ENCODE measurements around the gene CYP39A1.

CYP39A1 gene, protein sequence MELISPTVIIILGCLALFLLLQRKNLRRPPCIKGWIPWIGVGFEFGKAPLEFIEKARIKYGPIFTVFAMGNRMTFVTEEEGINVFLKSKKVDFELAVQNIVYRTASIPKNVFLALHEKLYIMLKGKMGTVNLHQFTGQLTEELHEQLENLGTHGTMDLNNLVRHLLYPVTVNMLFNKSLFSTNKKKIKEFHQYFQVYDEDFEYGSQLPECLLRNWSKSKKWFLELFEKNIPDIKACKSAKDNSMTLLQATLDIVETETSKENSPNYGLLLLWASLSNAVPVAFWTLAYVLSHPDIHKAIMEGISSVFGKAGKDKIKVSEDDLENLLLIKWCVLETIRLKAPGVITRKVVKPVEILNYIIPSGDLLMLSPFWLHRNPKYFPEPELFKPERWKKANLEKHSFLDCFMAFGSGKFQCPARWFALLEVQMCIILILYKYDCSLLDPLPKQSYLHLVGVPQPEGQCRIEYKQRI

DNA sequence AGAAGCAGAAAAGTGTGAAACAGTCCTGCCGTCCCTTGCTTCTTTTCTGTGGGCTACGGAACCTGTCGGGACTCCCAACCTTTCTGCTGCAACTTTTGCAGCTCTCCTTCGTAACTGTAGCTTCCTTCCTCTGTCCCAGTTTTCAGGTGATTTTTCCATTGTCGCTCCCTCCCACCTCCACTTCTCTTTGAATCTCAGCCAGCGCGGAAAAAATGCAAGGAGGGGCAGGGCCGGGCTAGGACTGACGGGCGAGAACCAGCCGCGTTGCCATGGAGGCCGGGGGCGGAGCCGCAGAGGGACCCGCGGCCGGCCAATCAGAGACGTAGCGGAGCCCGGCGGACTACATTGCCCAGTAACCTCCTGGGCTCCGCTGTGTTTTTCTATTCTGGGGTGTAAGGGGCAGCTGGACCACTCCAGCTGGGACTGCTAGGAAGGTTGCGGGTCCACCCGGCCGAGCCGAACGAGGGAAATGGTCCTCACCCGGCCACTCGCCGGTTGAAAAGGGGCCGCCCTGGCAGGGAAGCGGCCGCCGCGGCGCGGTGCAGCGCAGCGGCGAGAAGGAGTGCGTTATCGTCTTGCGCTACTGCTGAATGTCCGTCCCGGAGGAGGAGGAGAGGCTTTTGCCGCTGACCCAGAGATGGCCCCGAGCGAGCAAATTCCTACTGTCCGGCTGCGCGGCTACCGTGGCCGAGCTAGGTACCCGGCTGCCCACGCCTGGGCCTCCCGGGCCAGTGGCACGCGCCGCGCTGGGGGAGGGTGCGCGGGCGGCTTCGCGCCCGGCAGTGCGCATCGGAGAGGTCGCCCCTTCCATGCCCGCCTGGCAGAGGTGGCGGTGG is at the start of gene CYP39A1, which contains the start of gene SLC25A27:
Gene CYP39A1 (minus strand): TSS at position 216 of the 836 bp plus-strand sequence. CDS start 236 bp downstream, outside the sequence.
Gene SLC25A27 (plus strand): TSS at position 373 of the 836 bp plus-strand sequence. CDS start 218 bp downstream, at position 591.
- DNase-seq: peak; percentile 95

DNA sequence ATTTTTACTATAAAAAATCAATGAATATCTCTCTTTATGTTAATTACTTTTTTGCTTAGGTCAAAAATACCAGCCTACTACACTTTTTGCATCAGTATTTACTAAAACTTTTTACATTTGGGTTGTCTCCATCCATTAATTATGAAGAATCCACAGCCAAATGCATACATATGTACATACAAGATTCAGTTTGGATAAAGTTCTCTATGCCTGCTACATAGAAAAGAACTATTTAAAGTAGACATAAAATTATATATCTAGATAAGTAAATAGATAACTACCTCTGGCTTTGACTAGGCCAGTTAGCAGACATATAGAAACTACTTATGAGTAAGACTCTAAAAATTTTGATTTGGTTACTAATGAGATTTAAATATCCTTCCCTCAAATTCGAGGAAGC is 47.4 kb upstream of the CYP39A1 start:
- DNase-seq: no peak

DNA sequence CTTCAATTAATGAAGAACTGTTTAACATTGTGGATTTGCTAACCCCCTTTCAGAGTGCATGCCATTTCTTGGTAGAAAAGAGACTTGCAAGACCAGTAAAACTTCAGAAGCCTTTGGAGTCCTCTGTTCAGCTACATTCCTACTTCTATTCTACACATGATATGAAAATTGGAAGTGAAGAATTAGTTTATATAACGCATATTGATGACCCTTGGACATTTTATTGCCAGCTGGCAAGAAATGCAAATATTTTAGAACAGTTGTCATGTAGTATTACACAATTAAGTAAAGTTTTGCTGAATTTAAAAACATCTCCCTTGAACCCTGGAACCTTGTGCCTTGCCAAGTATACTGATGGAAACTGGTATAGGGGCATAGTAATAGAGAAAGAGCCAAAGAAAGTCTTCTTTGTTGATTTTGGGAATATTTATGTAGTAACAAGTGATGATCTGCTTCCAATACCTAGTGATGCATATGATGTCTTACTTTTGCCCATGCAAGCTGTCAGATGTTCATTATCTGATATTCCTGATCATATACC is 38.4 kb upstream of the CYP39A1 start:
- no peak for DNase-seq

DNA sequence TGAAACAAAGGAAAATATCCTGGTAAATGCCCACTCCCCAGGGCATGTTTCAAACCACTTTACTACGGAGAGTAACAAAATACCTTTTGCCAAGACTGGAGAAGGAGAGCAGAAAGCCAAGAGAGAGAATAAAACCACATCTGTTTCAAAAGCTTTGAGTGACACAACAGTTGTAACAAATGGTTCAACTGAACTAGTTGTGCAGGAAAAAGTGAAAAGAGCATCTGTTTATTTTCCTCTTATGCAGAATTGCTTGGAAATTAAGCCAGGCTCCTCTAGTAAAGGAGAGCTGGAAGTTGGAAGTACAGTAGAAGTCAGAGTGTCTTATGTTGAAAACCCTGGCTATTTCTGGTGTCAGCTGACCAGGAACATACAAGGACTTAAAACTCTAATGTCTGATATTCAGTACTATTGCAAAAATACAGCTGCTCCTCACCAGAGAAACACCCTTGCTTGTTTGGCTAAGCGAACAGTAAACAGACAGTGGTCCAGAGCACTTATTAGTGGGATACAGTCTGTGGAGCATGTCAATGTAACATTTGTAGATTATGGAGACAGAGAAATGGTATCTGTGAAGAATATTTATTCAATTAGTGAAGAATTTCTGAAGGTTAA is 37.6 kb upstream of the CYP39A1 start:
- DNase-seq: no peak

DNA sequence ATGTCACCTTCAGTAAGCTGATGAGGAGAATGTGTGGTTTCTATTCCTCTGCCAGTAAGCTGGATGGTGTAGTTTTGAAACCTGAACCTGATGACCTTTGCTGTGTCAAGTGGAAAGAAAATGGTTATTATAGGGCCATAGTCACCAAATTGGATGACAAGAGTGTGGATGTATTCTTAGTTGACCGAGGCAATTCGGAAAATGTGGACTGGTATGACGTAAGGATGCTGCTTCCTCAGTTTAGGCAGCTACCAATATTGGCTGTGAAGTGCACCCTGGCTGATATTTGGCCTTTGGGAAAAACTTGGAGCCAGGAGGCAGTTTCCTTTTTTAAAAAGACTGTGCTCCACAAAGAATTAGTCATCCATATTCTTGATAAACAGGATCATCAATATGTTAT is 37.0 kb upstream of the CYP39A1 start:
- no peak for DNase-seq

DNA sequence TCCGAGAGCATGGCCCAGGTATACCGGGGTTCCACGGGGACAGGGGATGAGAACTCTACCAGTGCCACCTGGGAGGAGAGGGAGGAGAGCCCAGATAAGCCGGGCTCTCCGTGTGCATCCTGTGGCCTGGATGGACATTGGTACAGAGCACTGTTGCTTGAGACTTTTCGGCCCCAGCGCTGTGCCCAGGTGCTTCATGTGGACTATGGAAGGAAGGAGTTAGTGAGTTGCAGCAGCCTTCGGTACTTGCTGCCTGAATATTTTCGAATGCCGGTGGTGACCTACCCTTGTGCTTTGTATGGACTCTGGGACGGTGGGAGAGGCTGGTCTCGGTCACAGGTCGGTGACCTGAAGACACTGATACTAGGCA is 36.3 kb upstream of the CYP39A1 start:
- DNase-seq: no peak

DNA sequence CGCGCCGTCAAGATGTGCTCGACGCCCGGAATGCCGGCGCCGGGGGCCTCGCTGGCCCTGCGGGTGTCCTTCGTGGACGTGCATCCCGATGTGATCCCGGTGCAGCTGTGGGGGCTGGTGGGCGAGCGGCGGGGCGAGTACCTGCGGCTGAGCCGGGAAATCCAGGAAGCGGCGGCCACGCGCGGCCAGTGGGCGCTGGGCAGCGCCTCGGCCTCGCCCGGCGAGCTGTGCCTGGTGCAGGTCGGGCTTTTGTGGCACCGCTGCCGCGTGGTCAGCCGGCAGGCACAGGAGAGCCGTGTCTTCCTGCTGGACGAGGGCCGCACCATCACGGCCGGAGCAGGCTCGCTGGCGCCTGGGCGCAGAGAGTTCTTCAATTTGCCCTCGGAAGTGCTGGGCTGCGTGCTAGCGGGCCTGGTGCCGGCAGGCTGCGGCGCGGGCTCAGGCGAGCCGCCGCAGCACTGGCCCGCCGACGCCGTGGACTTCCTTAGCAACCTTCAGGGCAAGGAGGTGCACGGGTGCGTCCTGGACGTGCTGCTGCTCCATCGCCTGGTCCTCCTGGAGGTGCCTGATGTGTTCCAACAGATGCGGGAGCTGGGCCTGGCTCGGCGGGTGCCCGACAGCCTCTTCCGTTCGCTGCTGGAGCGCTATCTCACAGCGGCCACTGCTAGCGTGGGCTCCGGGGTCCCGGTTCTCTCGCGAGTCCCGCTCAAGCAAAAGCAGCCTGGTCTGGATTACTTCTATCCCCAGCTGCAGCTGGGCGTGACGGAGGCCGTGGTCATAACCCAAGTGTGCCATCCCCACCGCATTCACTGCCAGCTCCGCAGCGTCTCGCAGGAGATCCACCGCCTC is 35.7 kb upstream of the CYP39A1 start:
- no peak for DNase-seq

DNA sequence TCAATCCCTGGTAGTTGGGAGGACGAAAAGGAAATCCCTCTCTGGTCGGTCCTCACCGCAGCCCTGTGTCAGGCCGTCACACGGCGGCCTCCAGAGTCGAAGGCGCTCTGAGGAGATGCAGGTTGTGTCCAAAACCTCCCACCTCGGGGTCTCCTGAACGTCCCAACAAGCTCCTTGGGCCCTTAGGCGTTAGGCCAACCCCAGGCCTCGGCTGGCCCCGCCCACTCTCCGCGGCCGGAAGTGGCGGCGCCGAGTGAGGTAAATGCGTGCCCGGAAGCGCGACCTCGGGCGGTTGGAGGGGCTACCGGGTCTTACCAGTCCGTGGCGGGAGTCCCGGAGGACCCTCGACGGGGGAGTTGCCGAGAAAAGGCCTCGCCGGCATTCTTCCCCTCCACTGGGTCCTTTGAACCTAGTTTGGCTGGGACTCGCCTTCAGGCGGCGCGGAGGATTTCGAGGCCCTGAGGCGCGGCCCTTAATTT is 35.0 kb upstream of the CYP39A1 start, which contains the start of gene TDRD6:
Gene TDRD6 (plus strand): TSS at position 267 of the 479 bp plus-strand sequence. CDS start 244 bp downstream, outside the sequence.
- no peak for DNase-seq

DNA sequence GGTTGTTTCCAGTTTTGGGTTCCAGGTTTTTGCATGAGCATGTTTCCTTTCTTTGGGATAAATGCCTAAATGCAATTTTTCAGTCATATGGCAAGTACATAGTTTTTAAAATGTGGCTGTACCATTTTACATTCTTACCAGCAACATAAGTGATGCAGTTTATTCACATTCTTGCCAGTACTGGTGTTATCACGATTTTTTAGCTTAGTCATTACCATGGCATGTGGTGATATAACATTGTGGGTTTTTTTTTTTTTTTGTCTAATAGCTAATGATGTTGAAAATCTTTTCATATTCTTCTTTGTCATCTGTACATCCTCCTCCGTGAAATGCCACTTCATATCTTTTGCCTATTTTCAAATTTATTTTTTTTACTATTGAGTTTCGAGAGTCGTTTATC is 32.2 kb upstream of the CYP39A1 start:
- DNase-seq: no peak

DNA sequence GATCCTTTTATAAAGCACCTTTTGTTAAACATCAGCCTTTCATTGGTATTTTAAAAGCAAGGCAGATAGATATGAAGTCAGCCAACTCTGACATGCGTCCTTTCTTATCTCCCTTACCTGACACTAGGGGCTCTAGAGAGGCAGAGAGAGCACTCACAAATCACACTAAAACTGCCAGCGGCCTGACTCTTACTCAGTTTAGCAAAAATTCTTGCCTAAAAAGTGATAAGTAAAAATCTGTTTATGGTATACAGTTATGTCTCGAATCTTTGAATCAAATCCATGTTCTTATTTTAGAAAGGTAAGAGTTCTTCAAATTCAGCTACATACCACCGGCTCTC is 24.7 kb upstream of the CYP39A1 start:
- no peak for DNase-seq

DNA sequence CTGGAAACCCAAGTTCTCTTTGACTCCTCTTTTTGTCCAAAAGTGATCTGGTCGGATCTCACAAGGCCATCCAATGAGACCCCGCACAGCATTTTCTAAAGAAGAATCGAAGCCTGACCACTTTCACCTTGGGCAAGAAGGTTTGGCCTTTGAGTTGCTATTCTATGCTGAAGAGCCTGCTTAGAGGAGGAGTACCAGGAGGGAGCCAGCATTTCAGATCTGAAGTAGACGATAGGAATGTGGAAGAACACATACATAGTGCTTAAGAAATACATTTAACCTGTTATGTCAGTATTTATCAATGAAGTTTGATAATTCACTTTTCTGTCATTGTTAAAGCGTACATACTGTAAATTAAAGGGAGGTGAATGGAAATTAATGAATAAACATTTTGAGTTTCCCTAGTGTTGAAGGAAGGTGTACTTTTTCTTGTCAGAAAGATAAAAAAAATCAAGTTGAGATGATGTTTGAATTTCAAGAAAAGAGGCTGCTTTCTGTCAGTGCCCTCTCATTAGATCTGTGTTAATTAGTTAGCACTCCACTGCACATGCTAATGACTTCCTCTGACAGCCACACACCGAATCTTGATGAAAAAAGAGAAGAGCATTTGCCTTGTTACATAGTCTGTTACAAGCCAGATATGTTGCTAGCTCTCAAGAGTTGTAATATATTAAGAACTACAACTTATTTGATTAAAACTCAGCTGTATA is 24.1 kb upstream of the CYP39A1 start:
- DNase-seq: no peak

DNA sequence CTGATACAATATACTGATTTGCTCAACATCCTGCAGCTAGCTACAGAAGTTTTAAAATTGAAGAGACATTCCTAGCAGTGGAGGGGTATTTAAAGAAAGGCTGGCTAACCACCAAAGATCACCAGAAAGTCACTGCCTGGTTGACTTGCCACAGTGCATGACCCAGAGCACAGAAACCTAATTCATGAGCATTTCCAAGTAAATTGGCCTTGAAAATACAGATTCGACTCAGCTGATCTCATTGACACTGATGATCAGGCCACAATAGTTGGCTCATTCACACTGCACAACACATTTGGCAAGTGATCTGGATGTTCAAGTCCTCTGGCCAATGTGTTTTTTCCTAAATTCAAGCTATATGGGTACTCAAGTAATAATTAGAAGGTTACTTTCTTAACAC is 21.8 kb upstream of the CYP39A1 start:
- DNase-seq: no peak

DNA sequence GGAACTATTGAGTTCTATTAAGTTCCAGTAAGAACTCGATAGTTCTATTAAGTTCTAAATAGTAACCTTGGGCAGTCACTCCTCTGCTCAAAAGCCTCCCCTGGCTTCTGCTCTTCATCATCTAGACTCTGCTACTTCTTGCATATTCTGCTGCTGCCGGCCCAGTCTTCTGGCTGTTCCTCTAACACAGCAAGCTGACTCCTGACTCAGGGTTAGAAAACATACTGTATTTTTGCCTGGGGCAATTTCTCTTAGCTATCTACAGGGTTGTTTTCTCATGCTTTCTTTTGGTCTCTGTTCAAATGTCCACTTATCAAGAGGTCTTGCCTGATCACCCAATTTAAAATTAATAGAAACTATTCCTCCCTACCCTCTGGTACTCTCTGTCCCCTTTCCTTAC is 14.8 kb upstream of the CYP39A1 start:
- DNase-seq: no peak

DNA sequence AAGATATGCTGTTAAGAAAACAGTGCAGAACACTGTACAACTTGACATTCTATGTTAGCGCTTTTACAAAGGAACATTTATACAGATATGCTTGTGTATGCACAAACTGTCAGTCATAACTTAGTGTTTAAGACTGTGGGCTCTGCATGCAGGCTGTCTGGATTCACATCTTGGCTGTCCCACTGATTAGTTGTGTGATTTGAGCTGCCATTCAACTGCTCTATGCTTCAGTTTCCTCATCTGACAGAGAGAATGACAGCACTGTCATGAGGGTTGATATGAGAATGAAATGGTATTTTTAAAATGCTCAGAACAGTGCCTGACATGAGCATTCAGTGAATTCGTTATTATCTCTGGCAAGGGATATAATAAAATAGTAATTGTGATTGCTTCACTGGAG is 8.9 kb upstream of the CYP39A1 start:
- no peak for DNase-seq

DNA sequence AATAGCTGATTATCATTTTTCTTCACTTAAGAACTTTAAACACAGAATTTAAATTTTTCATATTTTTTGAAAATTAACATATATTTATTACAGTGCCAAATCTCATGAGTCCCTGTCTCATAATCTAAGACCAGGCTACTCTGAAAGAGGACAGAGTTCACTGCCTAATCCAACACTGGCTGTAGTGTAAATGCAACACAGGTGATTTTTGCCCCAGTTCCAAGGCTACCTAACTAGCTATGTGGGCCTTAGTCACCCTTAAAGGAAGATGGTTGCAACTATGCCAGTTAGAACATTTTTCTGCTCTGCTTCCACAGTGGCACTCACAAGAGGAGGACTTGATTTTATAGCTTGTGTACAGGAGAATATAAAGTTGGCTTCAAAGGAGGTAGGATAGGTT is 5.0 kb upstream of the CYP39A1 start:
- DNase-seq: no peak

DNA sequence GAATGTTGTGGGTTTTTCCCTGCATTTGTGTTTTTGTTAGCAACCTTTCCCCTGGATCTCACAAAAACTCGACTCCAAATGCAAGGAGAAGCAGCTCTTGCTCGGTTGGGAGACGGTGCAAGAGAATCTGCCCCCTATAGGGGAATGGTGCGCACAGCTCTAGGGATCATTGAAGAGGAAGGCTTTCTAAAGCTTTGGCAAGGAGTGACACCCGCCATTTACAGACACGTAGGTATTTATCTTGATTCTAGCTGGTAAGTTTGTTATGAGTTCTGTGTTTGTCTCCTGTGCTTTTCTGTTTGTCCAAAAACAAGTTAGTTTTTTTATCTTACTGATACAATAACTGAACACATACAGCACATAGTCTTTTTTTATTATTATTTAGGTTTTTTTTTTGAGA is 3.2 kb upstream of the CYP39A1 start:
- no peak for DNase-seq

DNA sequence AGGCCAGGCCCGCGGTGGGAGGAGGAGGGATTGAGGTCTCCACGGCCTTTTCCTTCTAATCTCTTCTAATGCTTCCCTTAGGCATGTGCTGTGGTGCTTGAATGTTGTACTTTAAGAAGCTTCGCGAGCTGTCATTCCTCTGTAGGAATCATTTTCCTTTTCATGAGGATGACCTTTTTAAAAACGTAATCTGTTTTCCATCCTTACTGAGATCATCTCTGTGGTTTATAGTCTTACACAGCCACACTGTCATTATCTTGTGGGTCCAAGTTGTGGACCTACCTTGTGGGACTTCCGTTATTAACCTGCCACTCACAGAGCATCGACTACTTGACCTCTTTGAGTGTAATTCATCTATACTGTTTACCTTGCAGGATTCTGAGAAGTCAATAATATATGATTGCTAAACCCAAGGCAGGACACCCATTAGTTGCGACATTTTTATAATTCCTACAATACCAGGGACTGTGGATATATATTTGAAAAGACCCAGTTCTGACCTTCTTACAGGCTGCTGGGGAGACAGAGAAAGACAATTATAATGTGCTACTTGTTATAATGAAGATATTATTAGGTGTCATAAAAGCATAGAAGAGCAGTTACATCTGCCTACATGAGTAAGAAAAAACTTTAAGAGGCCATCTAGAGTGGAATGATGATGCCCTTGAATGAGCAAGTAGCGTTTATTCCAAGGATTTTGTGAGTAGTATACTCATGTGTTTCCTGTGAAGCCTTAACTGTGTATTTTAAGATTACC is 999 bp upstream of the CYP39A1 start:
- no peak for DNase-seq

DNA sequence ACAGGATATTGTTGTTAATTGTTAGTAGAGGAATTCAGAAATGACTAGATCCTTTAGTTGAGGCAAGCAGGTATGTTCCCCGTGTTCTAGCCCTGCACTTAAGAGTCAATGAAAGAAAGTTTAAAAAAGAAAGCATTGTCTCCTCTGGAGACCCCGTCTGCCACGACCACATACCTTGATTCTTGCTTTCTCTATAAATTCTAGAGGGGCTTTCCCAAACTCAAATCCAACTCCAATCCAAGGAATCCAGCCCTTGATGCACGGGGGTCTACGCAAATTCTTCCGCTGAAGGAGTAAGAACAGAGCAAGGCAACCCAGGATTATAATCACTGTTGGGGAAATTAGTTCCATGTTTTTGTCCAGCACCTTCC is 401 bp downstream of the CYP39A1 start:
- DNase-seq: no peak

DNA sequence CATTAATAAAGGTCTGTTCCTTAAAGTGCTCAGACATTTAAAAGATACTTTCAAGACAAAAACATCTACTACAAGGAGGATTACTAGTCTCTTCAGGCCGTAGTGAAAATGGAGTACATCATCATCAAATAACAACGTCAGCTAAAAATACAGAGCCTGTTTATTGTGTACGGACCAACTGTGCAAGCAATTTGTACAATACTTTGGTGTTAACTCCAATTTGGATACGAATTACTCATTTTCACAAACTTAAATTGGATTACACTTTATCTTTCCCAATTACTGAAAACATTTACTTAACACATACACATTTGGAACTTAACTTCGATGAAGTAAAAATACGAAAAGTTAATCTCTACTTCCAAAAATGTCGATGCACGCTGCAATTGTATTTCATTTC is 802 bp downstream of the CYP39A1 start:
- DNase-seq: no peak

DNA sequence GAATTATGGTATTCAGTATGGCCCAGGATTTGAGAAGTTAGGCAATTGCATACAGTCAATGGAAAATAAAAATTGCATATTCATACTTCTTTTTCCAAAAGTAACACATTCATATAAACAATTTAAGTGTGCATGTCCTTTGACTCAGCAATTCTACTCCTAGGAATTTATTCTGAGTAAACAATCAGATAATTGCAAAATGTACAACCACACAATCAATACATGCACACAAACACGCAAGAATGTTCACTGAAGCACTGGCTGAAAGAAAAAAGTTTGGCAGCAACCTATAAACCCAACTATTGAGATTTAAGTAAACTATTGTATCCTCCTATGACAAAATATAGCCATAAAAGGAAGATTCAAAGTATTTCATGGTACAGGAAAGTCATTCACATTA is 1.6 kb downstream of the CYP39A1 start:
- no peak for DNase-seq
